Measurements from ENCODE around the gene FNDC3A. TPM values are rescaled to one million over a fixed set of nuclear protein-coding genes. Genes with fewer than 3 reads are reported as not detected.

The FNDC3A gene
- total RNA-seq, 2 donors from 2014 or later: 53.7 to 62.8 TPM

DNA sequence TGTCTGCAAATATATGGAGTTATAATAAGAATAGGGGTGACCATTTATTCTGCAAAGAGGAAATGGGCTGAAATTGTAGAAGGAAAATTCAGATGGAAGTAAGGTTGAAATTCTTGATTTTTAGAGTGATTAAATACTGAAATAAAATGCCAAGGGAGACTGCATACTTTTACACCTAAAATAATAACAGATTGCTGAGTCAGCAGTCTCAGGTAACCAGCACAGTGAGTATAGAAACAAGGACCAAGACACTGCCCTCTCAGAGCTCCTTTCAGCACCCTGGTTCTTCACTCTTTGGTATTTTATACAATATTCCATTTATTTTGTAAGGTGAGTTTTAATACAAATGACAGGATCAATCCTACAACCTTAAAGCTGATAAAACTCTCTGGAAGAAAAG lies 195.6 kb downstream of the FNDC3A start:
- Histone ChIP-seq H3K27me3 (no peaks in the 10 kb centered on the region), H3K4me3 (no peak overlapping the region), H3K27ac (no peak overlapping the region), H3K36me3 (replicated peaks in 1 of 2; ENCODE audit: insufficient read depth in 1 of 2, low read depth in 2 of 2) (peaks cover 0 to 4% of the 10 kb centered on the region in 2 donors), H3K9me3 (no peaks in the 10 kb centered on the region), H3K4me1 (no peaks in the 10 kb centered on the region)
- DNase-seq (no peak), ATAC-seq (no peak)
- intact Hi-C loops (cut with DNase I): no loop called here
- TF ChIP-seq, protein P1, sequence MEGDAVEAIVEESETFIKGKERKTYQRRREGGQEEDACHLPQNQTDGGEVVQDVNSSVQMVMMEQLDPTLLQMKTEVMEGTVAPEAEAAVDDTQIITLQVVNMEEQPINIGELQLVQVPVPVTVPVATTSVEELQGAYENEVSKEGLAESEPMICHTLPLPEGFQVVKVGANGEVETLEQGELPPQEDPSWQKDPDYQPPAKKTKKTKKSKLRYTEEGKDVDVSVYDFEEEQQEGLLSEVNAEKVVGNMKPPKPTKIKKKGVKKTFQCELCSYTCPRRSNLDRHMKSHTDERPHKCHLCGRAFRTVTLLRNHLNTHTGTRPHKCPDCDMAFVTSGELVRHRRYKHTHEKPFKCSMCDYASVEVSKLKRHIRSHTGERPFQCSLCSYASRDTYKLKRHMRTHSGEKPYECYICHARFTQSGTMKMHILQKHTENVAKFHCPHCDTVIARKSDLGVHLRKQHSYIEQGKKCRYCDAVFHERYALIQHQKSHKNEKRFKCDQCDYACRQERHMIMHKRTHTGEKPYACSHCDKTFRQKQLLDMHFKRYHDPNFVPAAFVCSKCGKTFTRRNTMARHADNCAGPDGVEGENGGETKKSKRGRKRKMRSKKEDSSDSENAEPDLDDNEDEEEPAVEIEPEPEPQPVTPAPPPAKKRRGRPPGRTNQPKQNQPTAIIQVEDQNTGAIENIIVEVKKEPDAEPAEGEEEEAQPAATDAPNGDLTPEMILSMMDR (IDR thresholded peaks at IDR 0.05): no peak
- TF ChIP-seq POLR2A (IDR thresholded peaks at IDR 0.05): no peak

DNA sequence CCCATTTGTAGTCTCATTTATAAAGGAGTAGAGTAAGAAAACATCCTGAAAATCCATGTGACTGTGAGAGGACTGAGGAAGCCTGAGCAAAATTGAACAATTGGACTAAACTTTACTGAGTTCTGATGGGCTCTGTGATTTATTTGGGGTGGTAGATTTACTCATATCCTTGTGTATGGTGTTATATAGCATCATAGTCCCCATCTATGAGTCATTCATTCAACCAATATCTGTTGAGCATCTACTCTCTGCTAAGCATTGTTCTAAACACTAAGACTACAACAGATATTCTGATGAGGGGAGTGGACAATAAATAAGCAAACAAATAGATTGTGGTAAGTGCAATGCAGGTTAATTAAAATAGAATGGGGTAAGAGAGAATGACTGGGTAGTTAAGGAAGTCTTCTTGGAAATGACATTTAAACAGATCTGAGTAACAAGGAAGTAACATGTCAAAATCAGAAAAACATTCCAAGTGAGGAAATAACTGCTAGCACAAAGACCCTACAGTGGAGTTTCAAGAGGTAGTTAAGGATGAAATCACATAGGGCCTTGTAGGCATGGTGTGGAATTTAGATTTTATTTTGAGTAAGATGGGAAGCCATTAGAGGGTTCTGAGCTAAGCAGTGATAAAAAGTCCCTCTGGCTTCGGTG lies 208.1 kb downstream of the FNDC3A start:
- Histone ChIP-seq H3K4me3 (no peak overlapping the region), H3K27ac (peak overlapping the region in 1 of 4 donors; percentile 36), H3K9me3 (no peaks in the 10 kb centered on the region), H3K27me3 (no peaks in the 10 kb centered on the region), H3K4me1 (no peaks in the 10 kb centered on the region), H3K36me3 (replicated peaks in 1 of 2; ENCODE audit: insufficient read depth in 1 of 2, low read depth in 2 of 2) (peaks cover 5 to 17% of the 10 kb centered on the region in 2 donors)
- DNase-seq (no peak), ATAC-seq (peak; percentile 30)
- TF ChIP-seq, protein P1 (IDR thresholded peaks at IDR 0.05): no peak
- no peak for TF ChIP-seq POLR2A (IDR thresholded peaks at IDR 0.05)
- WGBS, 2 donors: 75 to 88% methylated on average over 1 of the region's 1 CpG
- intact Hi-C loops (cut with DNase I): no loop called here

DNA sequence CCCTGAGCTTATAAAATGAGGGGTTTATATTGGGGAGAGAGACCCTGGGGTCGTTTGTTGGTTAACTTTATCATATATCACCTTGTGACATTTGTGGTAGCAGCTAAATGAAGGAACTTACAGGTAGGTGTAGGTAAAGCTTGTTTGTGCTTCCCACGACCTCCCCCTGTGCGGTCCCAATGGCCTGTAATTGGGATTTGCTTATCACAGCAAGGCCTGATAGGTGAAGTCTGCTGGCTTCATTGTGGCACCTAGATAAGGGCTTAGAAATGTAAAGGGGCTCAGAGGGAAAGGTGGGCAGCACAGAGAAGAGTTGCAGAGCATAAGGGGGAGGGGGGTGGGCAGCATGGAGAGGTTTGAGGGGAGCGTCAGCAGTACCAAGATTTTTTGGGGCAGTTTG lies 208.9 kb downstream of the FNDC3A start:
- Histone ChIP-seq H3K4me3 (no peak overlapping the region), H3K36me3 (replicated peaks in 1 of 2; ENCODE audit: insufficient read depth in 1 of 2, low read depth in 2 of 2) (peaks cover 5 to 17% of the 10 kb centered on the region in 2 donors), H3K9me3 (no peaks in the 10 kb centered on the region), H3K27me3 (no peaks in the 10 kb centered on the region), H3K4me1 (no peaks in the 10 kb centered on the region), H3K27ac (no peak overlapping the region)
- intact Hi-C loops (cut with DNase I): no loop called here
- TF ChIP-seq, protein P1 (IDR thresholded peaks at IDR 0.05): no peak
- TF ChIP-seq POLR2A (IDR thresholded peaks at IDR 0.05): no peak
- DNase-seq: no peak
- WGBS, 2 donors: 81 to 83% methylated on average over 4 of the region's 4 CpGs
- ATAC-seq: no peak

DNA sequence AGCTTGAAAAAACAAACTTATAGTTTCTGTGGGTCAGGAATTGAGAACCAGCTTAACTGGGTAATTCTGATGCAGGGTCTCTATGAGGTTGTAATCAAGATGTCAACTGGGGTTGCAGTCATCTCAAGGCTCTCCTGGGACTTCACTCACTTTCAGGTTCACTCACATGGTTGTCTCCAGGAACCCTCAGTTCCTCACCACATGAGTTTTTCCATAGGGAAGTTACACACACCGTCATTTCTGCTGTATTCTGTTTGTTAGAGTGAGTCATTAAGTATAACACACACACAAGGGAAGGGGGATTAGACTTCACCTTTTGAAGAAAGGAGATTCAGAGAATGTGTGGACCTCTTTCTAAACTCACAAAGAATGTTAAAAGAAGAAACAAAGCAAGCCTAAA lies 209.6 kb downstream of the FNDC3A start:
- H3K9me3 ChIP-seq: no peaks in the 10 kb centered on the region
- DNase-seq: no peak
- H3K36me3 ChIP-seq (replicated peaks in 1 of 2; ENCODE audit: insufficient read depth in 1 of 2, low read depth in 2 of 2): peaks cover 5 to 17% of the 10 kb centered on the region in 2 donors
- no peaks in the 10 kb centered on the region for H3K4me1 ChIP-seq
- intact Hi-C loops (cut with DNase I): no loop called here
- H3K4me3 ChIP-seq: no peak overlapping the region
- H3K27me3 ChIP-seq: no peaks in the 10 kb centered on the region
- TF ChIP-seq, protein P1 (IDR thresholded peaks at IDR 0.05): no peak
- TF ChIP-seq POLR2A (IDR thresholded peaks at IDR 0.05): no peak
- 33 to 93% methylated on average over 1 of the region's 1 CpG for WGBS, 2 donors
- H3K27ac ChIP-seq: no peak overlapping the region
- no peak for ATAC-seq

DNA sequence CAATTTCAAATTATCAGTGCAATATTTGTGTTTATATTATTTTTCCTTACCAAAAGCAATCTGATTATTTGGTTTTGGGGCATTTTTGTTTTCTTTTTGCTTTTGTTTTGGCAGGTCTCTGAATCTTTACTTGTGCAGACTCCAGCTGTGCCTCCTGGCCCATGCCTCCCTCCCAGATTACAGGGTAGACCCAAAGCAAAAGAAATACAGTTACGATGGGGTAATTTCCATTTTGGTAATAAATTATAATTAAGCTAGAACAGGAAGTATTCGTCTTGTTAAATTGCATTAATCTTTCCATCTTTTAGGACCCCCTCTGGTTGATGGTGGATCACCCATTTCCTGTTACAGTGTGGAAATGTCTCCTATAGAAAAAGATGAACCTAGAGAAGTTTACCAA lies 215.2 kb downstream of the FNDC3A start:
- 94 to 98% methylated on average over 2 of the region's 2 CpGs for WGBS, 2 donors
- ATAC-seq (no peak), DNase-seq (no peak)
- Histone ChIP-seq H3K27me3 (no peaks in the 10 kb centered on the region), H3K27ac (no peak overlapping the region), H3K9me3 (no peaks in the 10 kb centered on the region), H3K4me1 (peaks cover 9% of the 10 kb centered on the region), H3K4me3 (no peak overlapping the region), H3K36me3 (replicated peaks in 1 of 2; ENCODE audit: insufficient read depth in 1 of 2, low read depth in 2 of 2) (peaks cover 17 to 29% of the 10 kb centered on the region in 2 donors)
- TF ChIP-seq, protein P1 (IDR thresholded peaks at IDR 0.05): no peak
- no peak for TF ChIP-seq POLR2A (IDR thresholded peaks at IDR 0.05)
- intact Hi-C loops (cut with DNase I): no loop called here
